Measurements from ENCODE around the gene MXD1.

DNA sequence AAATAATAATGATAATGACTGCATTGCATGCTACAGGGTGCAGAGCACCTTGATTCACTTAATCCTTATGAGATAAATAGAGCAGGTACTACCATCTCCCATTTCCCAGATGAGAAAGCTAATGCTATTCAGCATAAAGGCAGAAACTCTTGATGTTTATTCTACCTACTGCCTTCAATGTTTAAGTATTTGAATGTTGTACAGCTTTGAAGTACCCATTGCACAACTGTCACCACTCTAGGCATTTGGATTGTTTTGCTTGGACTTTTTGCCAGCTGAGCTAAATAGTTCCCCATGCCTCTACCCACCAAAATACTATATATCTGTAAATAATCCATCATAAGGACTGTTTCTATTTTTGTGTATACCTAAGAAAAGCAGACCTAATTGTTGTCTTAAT lies 7.7 kb upstream of the MXD1 start:
- TF ChIP-seq POLR2A (IDR thresholded peaks at IDR 0.05) (no peak), POLR2AphosphoS5 (IDR thresholded peaks at IDR 0.05) (no peak)
- TF ChIP-seq, protein P1, sequence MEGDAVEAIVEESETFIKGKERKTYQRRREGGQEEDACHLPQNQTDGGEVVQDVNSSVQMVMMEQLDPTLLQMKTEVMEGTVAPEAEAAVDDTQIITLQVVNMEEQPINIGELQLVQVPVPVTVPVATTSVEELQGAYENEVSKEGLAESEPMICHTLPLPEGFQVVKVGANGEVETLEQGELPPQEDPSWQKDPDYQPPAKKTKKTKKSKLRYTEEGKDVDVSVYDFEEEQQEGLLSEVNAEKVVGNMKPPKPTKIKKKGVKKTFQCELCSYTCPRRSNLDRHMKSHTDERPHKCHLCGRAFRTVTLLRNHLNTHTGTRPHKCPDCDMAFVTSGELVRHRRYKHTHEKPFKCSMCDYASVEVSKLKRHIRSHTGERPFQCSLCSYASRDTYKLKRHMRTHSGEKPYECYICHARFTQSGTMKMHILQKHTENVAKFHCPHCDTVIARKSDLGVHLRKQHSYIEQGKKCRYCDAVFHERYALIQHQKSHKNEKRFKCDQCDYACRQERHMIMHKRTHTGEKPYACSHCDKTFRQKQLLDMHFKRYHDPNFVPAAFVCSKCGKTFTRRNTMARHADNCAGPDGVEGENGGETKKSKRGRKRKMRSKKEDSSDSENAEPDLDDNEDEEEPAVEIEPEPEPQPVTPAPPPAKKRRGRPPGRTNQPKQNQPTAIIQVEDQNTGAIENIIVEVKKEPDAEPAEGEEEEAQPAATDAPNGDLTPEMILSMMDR (IDR thresholded peaks at IDR 0.05) = no peak

Measured in prostate gland (tissue), 2 donors.